Stimulated activated naive B cell treated with anti-CD40 and anti-IgM and Interleukin-4, amounts not matched to agents 10 μg/mL and 1 μg/mL and 100 μg/mL, for 72 hours (primary cell): Measurements from ENCODE around the gene PCYT2.

Experiments
- ATAC-seq, 2 donors: fragments of 150-1000 bp; cut with Tn5 transposase; replicated peaks; 2 replicates each; pipeline ENCODE4 v1.10.0; 2021; ENCODE audit warnings: moderate library complexity in 1 of 2
- DNase-seq: peaks from one replicate; pipeline ENCODE4 v3.0.0; 2021
- H3K27ac Mint-ChIP-seq: one replicate; pipeline ENCODE4 v1.8.0; 2022; ENCODE audit warnings: mild to moderate bottlenecking, mixed read lengths
- H3K27me3 Mint-ChIP-seq, 2 donors: one replicate each; pipeline ENCODE4 v1.8.0; 2022; ENCODE audit warnings: mixed read lengths in 2 of 2
- H3K36me3 Mint-ChIP-seq, 2 donors: one replicate each; pipeline ENCODE4 v1.8.0; 2022; ENCODE audit warnings: mixed read lengths in 2 of 2, mild to moderate bottlenecking in 1 of 2
- H3K4me1 Mint-ChIP-seq, 2 donors: one replicate each; pipeline ENCODE4 v1.8.0; 2022; ENCODE audit warnings: mixed read lengths in 2 of 2, mild to moderate bottlenecking in 1 of 2
- H3K4me3 Mint-ChIP-seq, 2 donors: one replicate each; pipeline ENCODE4 v1.8.0; 2022; ENCODE audit warnings: mild to moderate bottlenecking in 2 of 2, mixed read lengths in 2 of 2, moderate library complexity in 1 of 2
- H3K9me3 Mint-ChIP-seq, 2 donors: one replicate each; pipeline ENCODE4 v1.8.0; 2022; ENCODE audit warnings: mixed read lengths in 2 of 2, mild to moderate bottlenecking in 1 of 2

PCYT2 gene

DNA sequence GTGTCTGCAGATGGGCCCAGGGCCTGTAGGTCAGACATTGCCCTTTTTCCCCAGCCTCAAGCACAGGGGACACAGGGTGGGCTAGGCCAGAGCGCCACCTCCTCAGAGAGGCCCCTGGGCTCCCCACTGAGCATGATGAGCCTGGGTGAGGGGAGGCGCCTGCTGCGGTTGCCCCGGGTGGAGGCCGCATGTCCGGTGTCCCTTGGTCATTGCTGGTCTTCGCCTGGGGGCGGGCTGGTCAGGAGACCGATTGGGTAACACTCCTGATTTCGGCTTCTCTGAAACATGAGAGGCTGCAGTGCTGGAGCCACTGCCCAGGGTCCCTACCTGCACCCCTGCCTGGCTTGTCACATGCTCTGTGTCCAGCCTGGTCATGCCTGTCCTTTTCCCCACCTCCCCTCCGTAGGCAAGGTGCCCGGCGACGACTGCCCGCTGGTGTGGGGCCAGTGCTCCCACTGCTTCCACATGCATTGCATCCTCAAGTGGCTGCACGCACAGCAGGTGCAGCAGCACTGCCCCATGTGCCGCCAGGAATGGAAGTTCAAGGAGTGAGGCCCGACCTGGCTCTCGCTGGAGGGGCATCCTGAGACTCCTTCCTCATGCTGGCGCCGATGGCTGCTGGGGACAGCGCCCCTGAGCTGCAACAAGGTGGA is 11.6 kb downstream of the PCYT2 start:
- no peaks in the 10 kb centered on the region for H3K9me3 Mint-ChIP-seq
- no peak for DNase-seq
- peaks cover 0 to 6% of the 10 kb centered on the region in 2 donors for H3K4me1 Mint-ChIP-seq
- peaks cover 40 to 51% of the 10 kb centered on the region in 2 donors for H3K36me3 Mint-ChIP-seq
- H3K27me3 Mint-ChIP-seq: peaks cover 8 to 16% of the 10 kb centered on the region in 2 donors
- H3K27ac Mint-ChIP-seq: peak overlapping the region; percentile 37
- ATAC-seq: no peak
- H3K4me3 Mint-ChIP-seq: no peak overlapping the region

DNA sequence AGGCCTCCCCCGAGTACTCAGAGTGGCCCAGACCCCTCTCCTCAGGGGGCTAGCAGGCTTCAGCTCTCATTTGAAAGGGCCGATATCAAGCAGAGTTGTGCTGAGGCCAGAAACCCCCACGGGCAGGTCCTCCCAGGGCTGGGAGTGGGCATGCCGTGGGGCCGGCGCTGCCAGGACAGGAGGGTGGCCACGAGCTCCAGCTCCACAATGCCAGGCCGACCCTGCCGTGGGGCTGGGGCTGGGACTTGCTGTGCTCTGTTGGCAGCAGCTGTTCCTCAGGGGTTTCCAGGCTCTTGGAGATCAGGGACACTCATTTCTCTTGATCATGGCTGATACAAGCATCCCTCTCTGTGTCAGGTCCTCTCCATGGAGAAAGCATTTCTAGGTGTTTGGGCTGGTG is 12.3 kb downstream of the PCYT2 start:
- no peak overlapping the region for H3K4me3 Mint-ChIP-seq
- H3K9me3 Mint-ChIP-seq: no peaks in the 10 kb centered on the region
- peaks cover under 1 to 6% of the 10 kb centered on the region in 2 donors for H3K4me1 Mint-ChIP-seq
- ATAC-seq (no peak), DNase-seq (no peak)
- H3K27me3 Mint-ChIP-seq: peaks cover 8 to 16% of the 10 kb centered on the region in 2 donors
- no peak overlapping the region for H3K27ac Mint-ChIP-seq
- peaks cover 37 to 45% of the 10 kb centered on the region in 2 donors for H3K36me3 Mint-ChIP-seq

DNA sequence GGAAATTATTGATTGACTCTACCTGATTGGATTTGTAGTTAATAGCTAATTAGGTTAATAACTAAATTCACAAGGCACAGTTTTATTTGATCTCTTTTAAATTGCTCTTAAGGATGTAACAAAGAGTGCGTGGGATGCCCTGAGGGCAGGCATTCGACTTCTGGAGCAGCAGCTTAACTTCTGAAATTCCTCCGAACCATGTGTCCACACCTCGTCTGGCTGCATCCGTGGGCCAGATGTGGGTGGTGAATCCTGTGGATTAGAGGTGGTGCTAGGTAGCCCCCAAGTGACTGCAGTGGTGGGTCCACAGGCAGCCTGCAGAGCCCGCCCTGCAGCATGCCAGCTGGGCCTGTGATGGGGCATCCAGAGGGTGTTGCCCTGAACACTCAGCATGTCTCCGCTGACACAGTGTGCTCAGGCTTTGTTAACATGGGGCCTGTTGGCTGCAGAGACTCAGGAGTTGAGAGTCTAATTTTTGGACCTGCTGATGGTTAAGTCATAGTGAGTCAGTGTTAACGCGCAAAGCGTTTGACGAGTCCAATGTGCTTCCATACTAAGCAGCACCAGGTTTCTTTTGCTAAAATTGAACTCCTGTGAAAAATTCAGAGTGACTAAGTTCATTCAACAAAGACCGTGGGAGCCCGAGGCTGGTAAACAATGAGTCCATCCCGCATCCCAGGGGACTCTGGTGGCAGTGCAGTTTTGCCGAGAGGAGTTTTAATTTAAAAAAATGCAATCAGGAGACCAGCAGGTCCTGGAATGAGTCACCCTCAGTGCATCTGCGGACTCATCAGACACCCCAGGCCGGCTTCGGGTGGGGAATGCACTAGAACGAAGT is 13.0 kb downstream of the PCYT2 start:
- H3K4me3 Mint-ChIP-seq: no peak overlapping the region
- no peak overlapping the region for H3K27ac Mint-ChIP-seq
- H3K27me3 Mint-ChIP-seq: peaks cover 8 to 16% of the 10 kb centered on the region in 2 donors
- H3K36me3 Mint-ChIP-seq: peaks cover 33 to 42% of the 10 kb centered on the region in 2 donors
- peaks cover 6% of the 10 kb centered on the region in 2 donors for H3K4me1 Mint-ChIP-seq
- H3K9me3 Mint-ChIP-seq: no peaks in the 10 kb centered on the region
- ATAC-seq (no peak), DNase-seq (no peak)

DNA sequence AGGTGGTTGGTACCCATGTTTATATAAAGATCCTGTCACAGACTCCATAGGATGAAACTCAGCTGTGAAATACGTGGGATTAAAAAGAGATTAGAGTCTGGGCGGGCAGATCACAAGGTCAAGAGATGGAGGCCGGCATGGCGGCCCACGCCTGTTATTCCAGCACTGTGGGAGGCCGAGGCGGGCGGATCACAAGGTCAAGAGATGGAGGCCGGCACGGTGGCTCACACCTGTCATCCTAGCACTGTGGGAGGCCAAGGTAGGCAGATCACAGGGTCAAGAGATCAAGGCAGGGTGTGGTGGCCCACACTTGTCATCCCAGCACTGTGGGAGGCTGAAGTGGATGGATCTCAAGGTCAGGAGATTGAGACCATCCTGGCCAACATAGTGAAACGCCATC is 15.8 kb downstream of the PCYT2 start:
- Mint-ChIP-seq H3K9me3 (no peaks in the 10 kb centered on the region), H3K27ac (no peak overlapping the region), H3K36me3 (peaks cover 27 to 42% of the 10 kb centered on the region in 2 donors), H3K4me1 (peaks cover 0 to 7% of the 10 kb centered on the region in 2 donors), H3K27me3 (peaks cover 0 to 4% of the 10 kb centered on the region in 2 donors), H3K4me3 (no peak overlapping the region)
- DNase-seq (no peak), ATAC-seq (no peak)

DNA sequence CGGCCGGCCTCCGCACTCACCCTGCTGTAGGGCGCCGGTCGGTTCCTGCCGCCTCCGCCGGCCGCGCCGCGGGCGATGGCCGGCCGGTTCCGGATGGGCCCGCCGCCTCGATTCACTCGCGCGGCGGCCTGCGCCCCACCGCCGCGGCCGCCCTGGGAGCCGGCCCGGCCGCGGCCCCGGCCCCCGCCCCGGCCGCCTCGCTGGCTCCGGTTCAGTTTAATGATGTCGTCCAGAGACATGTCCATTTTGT is 20.0 kb downstream of the PCYT2 start:
- H3K27ac Mint-ChIP-seq: peak overlapping the region; percentile 98
- H3K27me3 Mint-ChIP-seq: no peaks in the 10 kb centered on the region
- peak overlapping the region; percentile 95 to 98 for H3K4me3 Mint-ChIP-seq
- H3K4me1 Mint-ChIP-seq: peaks cover 15 to 33% of the 10 kb centered on the region in 2 donors
- DNase-seq (no peak), ATAC-seq (peak; percentile 12 to 13)
- peaks cover 38 to 43% of the 10 kb centered on the region in 2 donors for H3K36me3 Mint-ChIP-seq
- H3K9me3 Mint-ChIP-seq: no peaks in the 10 kb centered on the region

DNA sequence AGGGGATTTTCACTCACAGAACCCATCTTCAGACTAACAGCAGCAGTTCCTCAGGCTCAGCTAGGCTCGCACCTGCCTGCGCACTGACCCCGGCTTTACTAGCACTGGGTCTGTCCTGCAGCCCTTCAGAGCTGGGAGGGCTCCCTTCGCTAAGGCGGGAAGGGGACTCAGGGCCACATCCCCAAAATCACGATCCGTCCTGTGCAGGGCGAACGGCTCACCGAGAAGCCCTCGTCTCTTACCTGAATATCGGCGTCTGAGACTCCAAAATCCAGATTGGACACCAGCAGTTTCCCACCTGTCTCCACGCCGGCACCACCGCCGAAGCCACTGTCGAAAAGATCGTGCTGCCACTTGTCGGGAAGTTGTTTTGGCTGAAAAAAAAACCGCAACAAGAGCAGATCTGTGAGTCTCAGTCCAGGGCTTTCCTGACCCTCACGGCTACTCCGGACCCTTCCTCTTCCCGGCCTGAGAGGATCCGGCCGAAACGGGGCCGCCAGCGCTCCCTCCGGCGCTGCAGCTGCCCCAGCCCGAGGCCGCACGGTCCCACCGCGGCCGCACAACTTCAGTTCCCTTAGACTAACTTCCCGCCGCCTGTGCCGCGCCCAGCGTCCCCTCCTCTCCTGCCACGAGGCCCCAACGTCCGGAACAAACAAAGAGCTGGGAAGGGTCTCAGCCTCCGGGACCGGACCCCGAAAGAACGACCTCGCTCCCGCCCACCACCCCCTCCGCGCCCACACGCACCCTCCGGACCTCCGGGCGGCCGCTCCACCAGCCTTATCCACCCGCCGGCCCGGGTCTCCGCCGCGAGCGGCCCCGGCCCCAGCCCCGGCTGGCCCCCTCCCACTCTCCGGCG is 20.5 kb downstream of the PCYT2 start:
- H3K27me3 Mint-ChIP-seq: no peaks in the 10 kb centered on the region
- H3K4me1 Mint-ChIP-seq: peaks cover 17 to 37% of the 10 kb centered on the region in 2 donors
- DNase-seq (no peak), ATAC-seq (peak; percentile 8 to 23)
- H3K27ac Mint-ChIP-seq: peak overlapping the region; percentile 94
- peak overlapping the region; percentile 95 to 98 for H3K4me3 Mint-ChIP-seq
- H3K36me3 Mint-ChIP-seq: peaks cover 40 to 44% of the 10 kb centered on the region in 2 donors
- H3K9me3 Mint-ChIP-seq: no peaks in the 10 kb centered on the region

DNA sequence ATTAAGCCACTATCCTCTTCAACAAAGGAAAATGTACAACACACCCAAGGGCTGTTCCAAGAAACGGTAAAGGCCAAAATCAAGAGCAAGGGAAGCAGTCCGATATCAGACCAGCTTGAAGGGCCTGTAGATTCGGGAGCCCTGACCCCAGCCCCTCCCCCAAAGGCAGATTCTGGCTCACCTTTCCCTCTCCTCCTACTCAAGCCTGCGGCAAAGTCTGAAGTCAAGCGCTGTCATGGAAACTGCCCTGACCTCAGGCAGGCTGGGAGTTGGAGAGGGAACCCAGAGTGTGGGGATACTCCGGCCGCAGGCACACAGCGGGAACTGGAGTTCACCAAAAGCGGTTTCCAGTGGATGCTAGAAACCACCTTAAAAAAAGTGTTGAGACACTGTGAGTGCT is 21.6 kb downstream of the PCYT2 start:
- ATAC-seq: no peak
- peak overlapping the region; percentile 95 to 98 for H3K4me3 Mint-ChIP-seq
- H3K27ac Mint-ChIP-seq: peak overlapping the region; percentile 47

DNA sequence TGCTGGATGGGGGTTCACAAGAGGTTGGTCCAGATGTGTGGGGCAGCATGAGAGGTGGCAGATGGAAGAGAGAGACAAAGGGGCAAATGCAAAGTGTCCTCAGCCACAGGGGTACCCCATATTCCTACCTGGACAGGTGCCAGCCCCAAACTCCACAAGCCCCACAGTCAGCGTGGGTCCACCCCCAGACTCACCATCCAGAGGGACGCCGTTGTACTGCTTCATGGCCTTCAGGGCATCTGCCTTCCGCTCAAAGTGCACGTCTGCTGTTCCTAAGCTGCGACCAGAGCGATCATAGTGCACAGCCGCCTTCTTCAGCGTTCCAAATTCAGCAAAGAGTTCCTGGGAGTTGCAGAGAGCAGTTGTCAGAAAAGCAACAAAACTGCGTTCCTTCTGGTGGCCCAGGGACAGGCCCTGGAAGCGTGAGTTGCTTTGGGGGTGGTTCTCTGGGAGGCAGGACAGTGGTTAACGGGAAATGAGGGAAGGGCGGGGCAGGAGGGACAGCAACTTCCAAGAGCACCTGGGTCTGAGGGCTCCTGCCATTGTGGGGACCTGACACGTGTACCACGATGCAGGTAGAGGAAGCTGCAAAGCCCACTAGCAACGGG is 22.1 kb downstream of the PCYT2 start:
- no peaks in the 10 kb centered on the region for H3K27me3 Mint-ChIP-seq
- DNase-seq: no peak
- H3K4me3 Mint-ChIP-seq: peak overlapping the region; percentile 72 to 98
- H3K36me3 Mint-ChIP-seq: peaks cover 45 to 47% of the 10 kb centered on the region in 2 donors
- ATAC-seq: no peak
- H3K27ac Mint-ChIP-seq: peak overlapping the region; percentile 80
- peaks cover 21 to 41% of the 10 kb centered on the region in 2 donors for H3K4me1 Mint-ChIP-seq
- no peaks in the 10 kb centered on the region for H3K9me3 Mint-ChIP-seq

More for the DNA sequence above, 21.6 kb downstream of the PCYT2 start:
- no peak for DNase-seq
- H3K36me3 Mint-ChIP-seq: peaks cover 42% of the 10 kb centered on the region in 2 donors
- no peaks in the 10 kb centered on the region for H3K9me3 Mint-ChIP-seq
- no peaks in the 10 kb centered on the region for H3K27me3 Mint-ChIP-seq
- H3K4me1 Mint-ChIP-seq: peaks cover 20 to 41% of the 10 kb centered on the region in 2 donors

DNA sequence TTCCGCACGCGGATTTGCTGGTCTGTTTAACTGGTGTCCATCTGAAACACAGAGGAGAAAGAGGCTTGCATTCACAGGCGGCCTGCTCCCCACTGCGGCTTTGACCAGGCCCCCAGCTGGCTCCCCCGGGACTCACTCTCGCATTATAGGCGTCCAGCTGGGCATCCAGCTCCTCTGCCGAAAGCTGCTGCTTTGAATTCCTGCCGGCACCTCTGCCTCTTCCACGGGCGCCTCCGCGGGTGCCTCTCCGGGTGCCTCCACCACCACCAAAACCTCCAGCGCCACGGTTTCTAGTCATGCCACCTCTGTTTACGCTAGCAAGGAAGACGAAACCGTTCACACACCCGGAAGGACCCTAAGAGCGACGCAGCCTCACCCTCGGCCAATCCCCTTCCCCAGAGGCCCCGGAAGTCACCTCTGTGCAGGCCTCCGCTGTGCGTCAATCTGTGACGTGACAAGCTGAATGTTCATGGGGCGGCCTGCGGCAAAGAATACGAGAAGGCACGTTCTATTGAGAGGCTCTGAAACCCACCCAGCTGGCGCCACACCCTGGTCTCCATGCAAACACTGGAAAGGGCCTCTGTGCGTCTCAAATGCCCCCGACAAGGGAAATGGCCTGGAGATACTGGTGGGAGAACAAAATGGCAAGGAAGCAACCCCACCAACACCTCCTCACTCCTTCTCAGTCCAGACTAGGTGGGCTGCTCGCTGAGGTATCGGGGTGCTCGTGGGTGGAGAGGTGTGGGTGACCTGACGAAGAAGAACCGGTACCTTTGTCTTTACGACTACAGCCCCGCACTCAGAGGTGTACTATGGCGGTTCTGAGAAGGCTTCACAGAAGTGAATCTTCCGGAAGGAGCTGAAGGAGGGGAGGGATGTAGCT is 22.9 kb downstream of the PCYT2 start:
- Mint-ChIP-seq H3K9me3 (no peaks in the 10 kb centered on the region), H3K36me3 (peaks cover 44 to 48% of the 10 kb centered on the region in 2 donors), H3K27ac (peak overlapping the region; percentile 80), H3K4me3 (peak overlapping the region; percentile 72 to 98), H3K27me3 (no peaks in the 10 kb centered on the region), H3K4me1 (peaks cover 21 to 35% of the 10 kb centered on the region in 2 donors)
- no peak for ATAC-seq
- DNase-seq: no peak

DNA sequence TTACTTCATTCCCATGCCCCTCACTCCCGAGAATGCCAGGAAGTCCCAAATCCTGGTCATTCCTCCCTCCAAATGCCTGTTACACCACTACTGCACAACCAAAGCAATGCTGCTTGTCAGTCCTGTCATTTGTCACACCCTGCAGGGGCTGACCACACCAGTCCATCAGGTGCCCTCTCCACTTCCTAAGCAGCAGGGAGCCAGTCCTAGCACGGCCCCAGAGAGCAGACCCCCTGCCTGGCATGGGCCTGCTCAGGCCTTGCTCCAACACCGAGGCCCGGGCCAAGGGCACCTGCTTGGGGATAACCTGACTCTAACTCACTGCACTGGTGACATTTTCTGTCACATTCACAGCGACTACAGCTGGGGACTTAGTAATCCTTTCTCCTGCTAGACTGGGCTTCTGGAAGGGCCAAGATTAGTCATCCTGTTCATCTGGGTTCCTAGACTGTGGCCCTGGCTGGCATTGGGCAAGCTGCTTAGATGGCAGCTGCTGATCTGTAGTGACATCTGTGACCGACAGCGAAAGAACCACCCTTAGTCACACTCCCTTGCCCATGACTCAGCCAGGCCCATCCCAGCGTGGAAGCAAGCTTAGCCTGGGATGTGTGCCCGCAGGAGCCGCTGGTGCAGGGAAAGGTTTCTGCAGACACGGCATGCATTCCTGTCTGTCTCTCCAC is 25.2 kb downstream of the PCYT2 start:
- Mint-ChIP-seq H3K4me1 (peaks cover 21 to 34% of the 10 kb centered on the region in 2 donors), H3K4me3 (no peak overlapping the region), H3K36me3 (peaks cover 42 to 52% of the 10 kb centered on the region in 2 donors), H3K9me3 (no peaks in the 10 kb centered on the region), H3K27ac (peak overlapping the region; percentile 87), H3K27me3 (no peaks in the 10 kb centered on the region)
- DNase-seq (no peak), ATAC-seq (peak in 1 of 2 donors; percentile 34)

DNA sequence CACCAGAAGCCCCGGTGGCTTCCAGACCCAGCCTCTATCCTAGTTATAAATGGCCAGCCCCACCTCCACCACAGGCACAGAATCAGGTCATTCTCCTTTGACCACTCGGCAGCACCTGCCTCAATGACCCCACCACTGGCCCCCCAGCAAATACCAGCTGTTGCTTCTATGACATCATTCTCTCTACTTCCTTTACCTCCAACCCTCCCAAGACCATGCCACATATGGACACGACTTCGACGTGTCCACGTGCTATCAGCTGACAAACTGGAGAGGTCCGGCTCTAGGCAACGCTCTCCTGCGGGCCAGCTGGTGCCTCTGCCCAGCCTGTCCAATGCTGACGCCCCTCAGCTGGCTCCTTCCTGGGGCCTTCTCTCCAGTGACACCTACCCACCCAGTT is 25.7 kb downstream of the PCYT2 start:
- H3K4me3 Mint-ChIP-seq: no peak overlapping the region
- H3K36me3 Mint-ChIP-seq: peaks cover 41 to 52% of the 10 kb centered on the region in 2 donors
- H3K27me3 Mint-ChIP-seq: no peaks in the 10 kb centered on the region
- peak overlapping the region; percentile 87 for H3K27ac Mint-ChIP-seq
- no peaks in the 10 kb centered on the region for H3K9me3 Mint-ChIP-seq
- ATAC-seq (no peak), DNase-seq (no peak)
- peaks cover 21 to 34% of the 10 kb centered on the region in 2 donors for H3K4me1 Mint-ChIP-seq

DNA sequence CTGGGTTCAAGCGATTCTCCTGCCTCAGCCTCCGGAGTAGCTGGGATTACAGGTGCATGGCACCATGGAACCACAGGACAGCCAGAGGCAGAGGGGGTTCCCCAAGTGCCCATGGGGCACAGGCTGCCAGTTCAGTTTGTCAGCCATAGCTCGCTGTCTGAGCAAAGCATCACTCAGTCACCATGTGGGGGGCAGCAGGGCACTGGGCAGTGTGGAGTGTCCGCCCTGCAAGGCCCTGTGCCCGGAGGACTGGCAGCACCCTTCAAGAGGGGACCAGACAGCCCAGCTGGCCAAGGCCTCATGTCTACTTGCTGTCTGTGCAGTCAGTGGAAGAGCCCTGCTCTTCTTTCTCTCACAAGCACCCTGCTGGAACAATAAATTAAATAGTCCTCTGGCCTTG is 26.2 kb downstream of the PCYT2 start:
- Mint-ChIP-seq H3K27me3 (no peaks in the 10 kb centered on the region), H3K36me3 (peaks cover 40 to 56% of the 10 kb centered on the region in 2 donors), H3K27ac (no peak overlapping the region), H3K4me3 (no peak overlapping the region), H3K9me3 (no peaks in the 10 kb centered on the region), H3K4me1 (peaks cover 21 to 34% of the 10 kb centered on the region in 2 donors)
- peak in 1 of 2 donors; percentile 22 for ATAC-seq
- no peak for DNase-seq

DNA sequence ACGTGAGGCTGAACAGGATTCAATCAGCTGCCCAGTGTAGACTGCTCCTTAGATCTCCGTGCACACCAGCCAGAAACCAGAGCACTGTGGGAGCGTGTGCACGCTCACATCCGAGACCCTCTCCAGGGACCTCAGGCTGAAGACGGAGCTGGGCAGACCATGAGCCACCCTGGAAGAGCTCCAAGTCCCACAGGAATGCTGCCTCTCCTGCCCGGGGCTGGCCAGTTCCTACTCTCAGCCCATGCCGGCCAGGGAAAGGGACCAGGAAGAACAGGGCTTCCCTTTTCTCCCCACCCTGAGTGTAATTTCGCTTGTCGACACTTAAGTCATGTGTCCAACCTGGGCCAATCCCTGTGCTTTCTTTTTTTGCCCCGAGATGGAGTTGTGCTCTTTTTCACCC is 26.7 kb downstream of the PCYT2 start:
- Mint-ChIP-seq H3K9me3 (no peaks in the 10 kb centered on the region), H3K27me3 (no peaks in the 10 kb centered on the region), H3K4me1 (peaks cover 21 to 34% of the 10 kb centered on the region in 2 donors), H3K27ac (no peak overlapping the region), H3K4me3 (no peak overlapping the region), H3K36me3 (peaks cover 44 to 59% of the 10 kb centered on the region in 2 donors)
- DNase-seq: no peak
- peak in 1 of 2 donors; percentile 32 for ATAC-seq
